NCI-H2029 (cell line): ENCODE data around the gene SYCE1.
A peak's percentile ranks its signal among the peaks of the same experiment; 100 is the strongest.
"Not testable (repeated sequence)": the region's sequence is repeated elsewhere in the genome, so short reads cannot be mapped to it uniquely, and the experiment has no call there.

ENCODE experiments used
- DNase-seq: peaks from one replicate; lab custom pipeline; 2025; lab: John Stamatoyannopoulos, UW

The SYCE1 gene

GRCh38 chr10:133565441-133566294, at the start of gene SYCE1:
TSS of gene SYCE1 (minus strand) at chr10:133565583. CDS start at chr10:133565529, 54 bp downstream.
- no peak for DNase-seq

- DNase-seq: peak; percentile 88
These were observed 49.6 kb upstream of the SYCE1 start for GRCh38 chr10:133614830-133615580.

GRCh38 chr10:133613699-133614098, 48.3 kb upstream of the SYCE1 start:
- DNase-seq: no peak

- no peak for DNase-seq
These were observed 45.7 kb upstream of the SYCE1 start for GRCh38 chr10:133611079-133611478.

GRCh38 chr10:133608855-133609254, 43.5 kb upstream of the SYCE1 start:
- DNase-seq: no peak

GRCh38 chr10:133603434-133603833, 38.1 kb upstream of the SYCE1 start:
- DNase-seq: not testable (repeated sequence)

GRCh38 chr10:133600657-133601056, 35.3 kb upstream of the SYCE1 start:
- DNase-seq: no peak

GRCh38 chr10:133599869-133600268, 34.5 kb upstream of the SYCE1 start:
- DNase-seq: not testable (repeated sequence)

- peak; percentile 19 for DNase-seq
These were observed 27.3 kb upstream of the SYCE1 start for GRCh38 chr10:133592716-133593115.

- DNase-seq: no peak
These were observed 25.6 kb upstream of the SYCE1 start for GRCh38 chr10:133590970-133591359.

- no peak for DNase-seq
These were observed 25.0 kb upstream of the SYCE1 start for GRCh38 chr10:133590226-133590969.

GRCh38 chr10:133577037-133577436, 11.7 kb upstream of the SYCE1 start:
- not testable (repeated sequence) for DNase-seq

- DNase-seq: not testable (repeated sequence)
These were observed 8.1 kb upstream of the SYCE1 start for GRCh38 chr10:133573460-133573859.

- DNase-seq: not testable (repeated sequence)
These were observed 6.7 kb upstream of the SYCE1 start for GRCh38 chr10:133572055-133572454.

- DNase-seq: not testable (repeated sequence)
These were observed 4.4 kb upstream of the SYCE1 start for GRCh38 chr10:133569801-133570200.

GRCh38 chr10:133568831-133569527, 3.6 kb upstream of the SYCE1 start:
- DNase-seq: not testable (repeated sequence)

GRCh38 chr10:133568287-133568614, 2.9 kb upstream of the SYCE1 start:
- no peak for DNase-seq

- DNase-seq: no peak
These were observed 2.4 kb upstream of the SYCE1 start for GRCh38 chr10:133567609-133568286.

GRCh38 chr10:133567119-133567518, 1.7 kb upstream of the SYCE1 start:
- DNase-seq: no peak

- DNase-seq: no peak
These were observed 567 bp downstream of the SYCE1 start for GRCh38 chr10:133564816-133565215.

- DNase-seq: no peak
These were observed 6.2 kb downstream of the SYCE1 start for GRCh38 chr10:133559216-133559615.
